H1 (cell line): ENCODE data around the gene CA14. TPM values are rescaled to one million over a fixed set of nuclear protein-coding genes. Genes with fewer than 3 reads are reported as not detected.

Source experiments
- CTCF ChIA-PET: fragments of 300-600 bp; sonication (Branson Sonifier 250); formaldehyde crosslinking; loops from one replicate; lab custom pipeline; 2021; ENCODE audit not compliant: partially characterized antibody; lab: Charles Lee
- POLR2A ChIA-PET: fragments of 300-600 bp; sonication (Branson Sonifier 250); formaldehyde crosslinking; loops from one replicate; lab custom pipeline; 2021; ENCODE audit warnings: inconsistent platforms; ENCODE audit not compliant: partially characterized antibody; lab: Charles Lee
- DNase-seq, 2 experiments: peaks; one replicate each; pipeline versions ENCODE4 v3.0.0 to v3.0.0-alpha.2; 2010 to 2022; ENCODE audit warnings: low spot score in 2 of 2, low read depth in 1 of 2, mixed read lengths in 1 of 2
- FAIRE-seq: peaks from 2 replicates; lab custom pipeline; 2011; peaks lifted over from hg19 to GRCh38; lab: Jason Lieb, UNC
- H2AFZ ChIP-seq: 2 replicates; pipeline ENCODE4 v1.8.1; 2012; ENCODE audit warnings: low read length, inconsistent platforms
- H2AK5ac ChIP-seq: 2 replicates; pipeline ENCODE4 v1.6.1; 2013; ENCODE audit warnings: low read depth, low read length
- H2BK120ac ChIP-seq: replicated peaks from 2 replicates; pipeline ENCODE3; 2013; ENCODE audit warnings: low read depth, low read length, inconsistent platforms
- H2BK12ac ChIP-seq: 2 replicates; pipeline ENCODE4 v1.6.1; 2013; ENCODE audit warnings: low read depth, low read length
- H2BK15ac ChIP-seq: 2 replicates; pipeline ENCODE4 v1.6.1; 2013; ENCODE audit warnings: low read length
- H2BK20ac ChIP-seq: 2 replicates; pipeline ENCODE4 v1.6.1; 2013; ENCODE audit warnings: low read length
- H2BK5ac ChIP-seq: 2 replicates; pipeline ENCODE4 v1.6.1; 2013; ENCODE audit warnings: low read depth, low read length
- H3K14ac ChIP-seq: 2 replicates; pipeline ENCODE4 v1.6.1; 2013; ENCODE audit warnings: inconsistent platforms; ENCODE audit not compliant: insufficient read length
- H3K18ac ChIP-seq: 2 replicates; pipeline ENCODE4 v1.6.1; 2013; ENCODE audit warnings: low read length; ENCODE audit errors: extremely low read depth
- H3K23ac ChIP-seq: 2 replicates; pipeline ENCODE4 v1.6.1; 2013; ENCODE audit warnings: inconsistent platforms; ENCODE audit not compliant: insufficient read length
- H3K23me2 ChIP-seq: 2 replicates; pipeline ENCODE4 v1.6.1; 2013; ENCODE audit warnings: low read depth, low read length
- H3K27ac ChIP-seq: 2 replicates; pipeline ENCODE4 v1.6.1; 2011; ENCODE audit warnings: low read depth, low read length, inconsistent platforms
- H3K27me3 ChIP-seq, 4 experiments: replicated peaks in 1 of 4; 1 replicate in 1 of 4; 2 replicates in 3 of 4; pipeline versions ENCODE4 v1.6.1 to v1.8.1; 2011 to 2013; ENCODE audit warnings: low read length in 3 of 4, mild to moderate bottlenecking in 3 of 4, inconsistent platforms in 2 of 4, mixed read lengths in 2 of 4, moderate library complexity in 1 of 4; ENCODE audit not compliant: control insufficient read depth in 3 of 4, insufficient read depth in 3 of 4; ENCODE audit errors: extremely low read depth in 1 of 4
- H3K36me3 ChIP-seq, 4 experiments: 2 replicates each; pipeline versions ENCODE4 v1.6.1 to v1.8.1; 2011 to 2013; ENCODE audit warnings: mild to moderate bottlenecking in 4 of 4, low read length in 3 of 4, moderate library complexity in 2 of 4, control low read depth in 1 of 4, inconsistent platforms in 1 of 4; ENCODE audit not compliant: insufficient read depth in 4 of 4, control insufficient read depth in 2 of 4
- H3K4ac ChIP-seq: replicated peaks from 2 replicates; pipeline ENCODE3; 2013; ENCODE audit warnings: low read length, low read depth, mixed read lengths, inconsistent platforms; ENCODE audit not compliant: insufficient read length
- H3K4me1 ChIP-seq, 4 experiments: replicated peaks in 1 of 4; 1 replicate in 1 of 4; 2 replicates in 3 of 4; pipeline versions ENCODE4 v1.6.1 to v1.8.1; 2011 to 2013; ENCODE audit warnings: low read length in 3 of 4, inconsistent platforms in 2 of 4, mixed read lengths in 1 of 4; ENCODE audit not compliant: insufficient read depth in 4 of 4, control insufficient read depth in 3 of 4
- H3K4me2 ChIP-seq, 2 experiments: 2 replicates each; pipeline versions ENCODE4 v1.6.1 to v1.8.1; 2011 to 2013; ENCODE audit warnings: low read depth in 2 of 2, low read length in 2 of 2, control low read depth in 1 of 2, inconsistent platforms in 1 of 2, mild to moderate bottlenecking in 1 of 2; ENCODE audit not compliant: insufficient read depth in 1 of 2
- H3K4me3 ChIP-seq, 4 experiments: fragments of 200-600, 300-600 bp in 1 of 4; sonication (generic), shearing (Covaris generic), sonication (Bioruptor Twin) in 1 of 4; 2 replicates each; pipeline versions ENCODE4 v1.5.1 to v1.8.1; 2011 to 2016; ENCODE audit warnings: low read length in 4 of 4, low read depth in 3 of 4, control low read depth in 2 of 4, inconsistent platforms in 2 of 4, mild to moderate bottlenecking in 2 of 4, mixed read lengths in 1 of 4, moderate library complexity in 1 of 4; ENCODE audit not compliant: insufficient read depth in 2 of 4; ENCODE audit errors: extremely low read depth in 1 of 4
- H3K56ac ChIP-seq: replicated peaks from 2 replicates; pipeline ENCODE3; 2013; ENCODE audit warnings: low read depth, mild to moderate bottlenecking, mixed read lengths, low read length, inconsistent platforms; ENCODE audit not compliant: insufficient read length
- H3K79me1 ChIP-seq: 2 replicates; pipeline ENCODE4 v1.6.1; 2013; ENCODE audit warnings: low read depth, low read length, control low read depth
- H3K79me2 ChIP-seq, 2 experiments: 2 replicates each; pipeline versions ENCODE4 v1.6.1 to v1.8.1; 2012 to 2013; ENCODE audit warnings: low read length in 2 of 2, mild to moderate bottlenecking in 2 of 2, inconsistent platforms in 1 of 2; ENCODE audit not compliant: insufficient read depth in 2 of 2, control insufficient read depth in 1 of 2
- H3K9ac ChIP-seq, 4 experiments: replicated peaks in 1 of 4; 1 replicate in 1 of 4; 2 replicates in 3 of 4; pipeline versions ENCODE4 v1.6.1 to v1.8.1; 2011 to 2013; ENCODE audit warnings: low read depth in 3 of 4, low read length in 3 of 4, control low read depth in 2 of 4, mild to moderate bottlenecking in 2 of 4, moderate library complexity in 2 of 4, inconsistent platforms in 1 of 4; ENCODE audit errors: extremely low read depth in 1 of 4
- H3K9me3 ChIP-seq, 2 experiments: 2 replicates each; pipeline versions ENCODE4 v1.6.1 to v1.8.1; 2012 to 2013; ENCODE audit warnings: mild to moderate bottlenecking in 2 of 2, moderate library complexity in 2 of 2, control low read depth in 1 of 2, inconsistent platforms in 1 of 2, low read depth in 1 of 2, low read length in 1 of 2, mixed read lengths in 1 of 2; ENCODE audit not compliant: insufficient read depth in 2 of 2
- H4K20me1 ChIP-seq, 2 experiments: replicated peaks in 1 of 2; 2 replicates each; pipeline versions ENCODE3 to v1.8.1; 2011 to 2013; ENCODE audit warnings: inconsistent platforms in 2 of 2, low read length in 2 of 2, mild to moderate bottlenecking in 1 of 2; ENCODE audit not compliant: insufficient read depth in 2 of 2, control insufficient read depth in 1 of 2
- H4K5ac ChIP-seq: 2 replicates; pipeline ENCODE4 v1.6.1; 2013; ENCODE audit warnings: low read length, low read depth, mixed read lengths, inconsistent platforms; ENCODE audit not compliant: insufficient read length
- H4K8ac ChIP-seq: 2 replicates; pipeline ENCODE4 v1.8.0; 2013; ENCODE audit warnings: mild to moderate bottlenecking, moderate library complexity, low read length, inconsistent platforms; ENCODE audit not compliant: insufficient read depth; ENCODE audit errors: extremely low read depth
- H4K91ac ChIP-seq: replicated peaks from 2 replicates; pipeline ENCODE3; 2013; ENCODE audit warnings: low read length, mixed read lengths, inconsistent platforms; ENCODE audit not compliant: insufficient read length
- BACH1 ChIP-seq: IDR thresholded peaks from 2 replicates; pipeline ENCODE4 v1.6.1; 2012; ENCODE audit warnings: low read length, improper control_type of control experiment
- CBX5 ChIP-seq: fragments of 300-800, 300-1000 bp; sonication (generic); IDR thresholded peaks from 2 replicates; pipeline ENCODE4 v1.7.1; 2016; ENCODE audit warnings: antibody characterized with exemption, low read length, low read depth
- CREB1 ChIP-seq: IDR thresholded peaks from 2 replicates; pipeline ENCODE4 v1.6.1; 2012; ENCODE audit warnings: inconsistent platforms
- EZH2 ChIP-seq: fragments of 200-600 bp; sonication (generic); IDR thresholded peaks from 2 replicates; pipeline ENCODE4 v1.7.1; 2012; ENCODE audit warnings: low read depth, mild to moderate bottlenecking, moderate library complexity, low read length, inconsistent platforms; ENCODE audit not compliant: severe bottlenecking
- KDM5A ChIP-seq: fragments of 200-600 bp; IDR thresholded peaks from 2 replicates; pipeline ENCODE4 v1.7.1; 2012; ENCODE audit warnings: mild to moderate bottlenecking, low read length, inconsistent platforms, mixed read lengths
- MAFK ChIP-seq: IDR thresholded peaks from 2 replicates; pipeline ENCODE4 v1.6.1; 2012; ENCODE audit warnings: low read depth, mild to moderate bottlenecking, improper control_type of control experiment, low read length
- PHF8 ChIP-seq: fragments of 200-600 bp; sonication (generic); conservative IDR thresholded peaks from 2 replicates; pipeline ENCODE4 v1.7.1; 2012; ENCODE audit warnings: low read depth, mild to moderate bottlenecking, inconsistent platforms, low read length, moderate library complexity
- RFX5 ChIP-seq: IDR thresholded peaks from 2 replicates; pipeline ENCODE4 v1.6.1; 2011; ENCODE audit warnings: low read depth, low read length, improper control_type of control experiment, borderline replicate concordance
- SAP30 ChIP-seq: fragments of 300-600 bp; sonication (generic); IDR thresholded peaks from 2 replicates; pipeline ENCODE4 v1.7.1; 2012; ENCODE audit warnings: low read length, moderate library complexity, mild to moderate bottlenecking, inconsistent platforms; ENCODE audit not compliant: insufficient read depth, insufficient replicate concordance
- SRF ChIP-seq: IDR thresholded peaks from 2 replicates; pipeline ENCODE4 v1.6.1; 2011; ENCODE audit warnings: mild to moderate bottlenecking, low read depth, low read length, moderate library complexity
- WGBS, 2 experiments: shearing (Covaris generic) in 1 of 2; methylation state at CpG; one replicate each; pipeline versions ENCODE4 v1.1.6 to v1.1.7; 2013 to 2015; ENCODE audit warnings: low lambda C conversion rate in 2 of 2, mixed read lengths in 2 of 2, inconsistent platforms in 1 of 2, low coverage in 1 of 2, missing lambda C conversion rate in 1 of 2; ENCODE audit not compliant: insufficient replicate concordance in 2 of 2, insufficient coverage in 1 of 2, insufficient read length in 1 of 2; ENCODE audit errors: extremely low coverage in 1 of 2, missing lambda C conversion rate in 1 of 2; 5-methylcytosine and 5-hydroxymethylcytosine counted together
- polyA plus RNA-seq, 7 experiments: library from polyadenylated mRNA; depleted of rRNA in 3 of 7; stranded (reverse) in 5 of 7; unstranded in 2 of 7; fragments of >200 nt in 5 of 7; fragments of 200-250 nt in 2 of 7; gene quantifications; 1 replicate in 5 of 7; 2 replicates in 1 of 7; 4 replicates in 1 of 7; pipeline versions ENCODE4 v1.2.1 to v1.2.3, GENCODE V29; 2011 to 2013; ENCODE audit warnings: missing spikeins in 2 of 7, mixed read lengths in 2 of 7
- total RNA-seq: library from RNA; stranded (reverse); fragmentation: NEBNext Ultra II Directional; extraction: Animal tissue kit (Norgen Biotek cat#: 25700); gene quantifications from 2 replicates; pipeline ENCODE4 v1.2.1, GENCODE V29; 2021

The CA14 gene
- total and polyA plus RNA-seq, 2 of the 8 experiments (the other 6 are each of a cell fraction or from before 2014, with no cell fraction given) = 52.3 to 105 TPM

GRCh38 chr1:150243003-150243402 lies 14.6 kb upstream of the CA14 start:
- no peak overlapping the region for H2BK12ac ChIP-seq
- H3K4me1 ChIP-seq = no peaks in the 10 kb centered on the region
- no peaks in the 10 kb centered on the region for H4K20me1 ChIP-seq
- H3K79me2 ChIP-seq = no peaks in the 10 kb centered on the region
- H3K14ac ChIP-seq = no peak overlapping the region
- no peak overlapping the region for H3K23ac ChIP-seq
- H3K9ac ChIP-seq = no peak overlapping the region
- H3K36me3 ChIP-seq = no peaks in the 10 kb centered on the region
- no peak overlapping the region for H2BK120ac ChIP-seq
- H3K18ac ChIP-seq = no peak overlapping the region
- no peak for DNase-seq
- no peak overlapping the region for H2BK20ac ChIP-seq
- ChIA-PET POLR2A (no interaction called here), CTCF (no interaction called here)
- H3K23me2 ChIP-seq = no peaks in the 10 kb centered on the region
- H4K5ac ChIP-seq = no peak overlapping the region
- no peak overlapping the region for H3K27ac ChIP-seq
- H2AFZ ChIP-seq = no peak overlapping the region
- H3K56ac ChIP-seq = no peak overlapping the region
- no peak overlapping the region for H2BK15ac ChIP-seq
- H4K91ac ChIP-seq = no peak overlapping the region
- FAIRE-seq = no peak
- H3K9me3 ChIP-seq = no peaks in the 10 kb centered on the region
- no peak overlapping the region for H3K4me3 ChIP-seq
- no peak overlapping the region for H3K4me2 ChIP-seq
- TF ChIP-seq RFX5 (no peak), EZH2 (no peak), PHF8 (no peak), KDM5A (no peak), BACH1 (no peak), SAP30 (no peak), SRF (no peak), CBX5 (no peak), MAFK (no peak), CREB1 (no peak)
- 99% methylated on average over 3 of the region's 3 CpGs; no CpG with 5 or more reads in 1 of the 2 experiments for WGBS, 2 experiments
- H2BK5ac ChIP-seq = no peak overlapping the region
- no peak overlapping the region for H4K8ac ChIP-seq
- no peak overlapping the region for H2AK5ac ChIP-seq
- H3K27me3 ChIP-seq = no peaks in the 10 kb centered on the region
- H3K4ac ChIP-seq = no peak overlapping the region
- no peaks in the 10 kb centered on the region for H3K79me1 ChIP-seq
